ENCODE data around the gene DYNLL2.
"Not testable (repeated sequence)": the region's sequence is repeated elsewhere in the genome, so short reads cannot be mapped to it uniquely, and the experiment has no call there.

The DYNLL2 gene

DNA sequence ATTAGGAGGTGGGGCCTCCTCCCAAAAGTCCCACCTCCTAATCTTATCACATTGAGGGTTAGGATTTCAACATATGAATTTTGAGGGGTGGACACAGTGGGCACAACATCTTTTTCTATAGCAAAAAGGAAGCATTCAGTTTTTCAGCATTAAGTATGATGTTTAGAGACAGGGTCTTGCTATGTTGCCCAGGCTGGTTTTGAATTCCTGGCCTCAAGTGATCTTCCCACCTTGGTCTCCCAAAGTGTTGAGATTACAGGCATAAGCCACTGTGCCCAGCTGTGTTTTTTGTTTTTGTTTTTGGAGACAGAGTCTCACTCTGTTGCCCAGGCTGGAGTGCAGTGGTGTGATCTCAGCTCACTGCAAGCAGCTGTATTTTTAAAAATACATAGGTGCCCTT is 18.7 kb downstream of the DYNLL2 start:
- not testable (repeated sequence) for DNase-seq (ENCODE audit: low spot score)

DNA sequence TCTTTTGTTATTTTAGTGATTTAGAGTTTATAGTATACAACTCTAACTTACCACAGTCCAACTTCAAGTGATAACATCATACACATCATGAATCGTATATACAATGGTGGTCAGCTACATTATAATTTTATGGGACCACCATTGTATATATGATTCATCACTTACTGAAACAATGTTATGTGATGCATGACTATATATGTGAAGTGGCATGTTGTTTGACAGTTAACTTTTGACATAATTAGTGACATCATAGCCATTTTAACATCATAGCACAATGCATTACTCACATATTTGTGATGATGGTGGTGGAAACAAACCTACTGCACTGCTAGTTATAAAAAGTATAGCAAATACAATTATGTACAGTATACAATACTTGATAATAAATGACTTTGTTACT is 21.9 kb downstream of the DYNLL2 start:
- no peak for DNase-seq (ENCODE audit: low spot score)

DNA sequence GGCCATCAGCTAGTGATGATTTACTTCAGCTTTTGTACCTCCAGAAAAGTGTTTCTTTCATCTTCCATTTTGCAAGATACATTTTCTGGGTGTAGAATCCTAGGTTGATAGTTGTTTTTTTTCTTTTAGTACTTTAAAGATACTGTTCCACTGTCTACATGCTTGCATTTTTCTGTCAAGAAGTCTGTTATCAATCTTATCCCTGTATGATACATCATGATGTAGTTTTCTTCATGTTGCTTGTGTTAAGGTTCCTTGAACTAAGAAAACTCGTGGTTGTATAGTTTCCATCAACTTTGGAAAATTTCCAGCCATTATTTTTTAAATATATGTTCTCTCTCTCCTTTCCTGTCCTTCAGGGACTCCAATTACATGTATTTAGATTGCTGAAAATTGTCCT is 24.1 kb downstream of the DYNLL2 start:
- DNase-seq (ENCODE audit: low spot score) = no peak

DNA sequence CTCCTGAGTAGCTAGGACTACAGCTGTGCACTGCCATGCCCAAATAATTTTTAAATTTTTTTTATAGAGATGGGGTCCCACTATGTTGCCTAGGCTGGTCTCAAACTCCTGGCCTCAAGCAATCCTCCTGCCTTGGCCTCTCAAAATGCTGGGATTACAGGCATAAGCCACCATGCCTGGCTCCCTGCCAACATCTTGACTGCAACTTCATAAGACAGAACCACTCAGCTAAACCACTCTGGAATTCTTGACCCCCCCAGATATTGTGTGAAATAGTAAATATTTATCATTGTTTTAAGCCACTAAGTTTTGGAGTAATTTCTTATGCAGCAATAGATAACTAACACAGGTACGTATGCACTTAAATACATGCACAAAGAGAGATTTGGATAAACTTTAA is 26.0 kb downstream of the DYNLL2 start:
- DNase-seq (ENCODE audit: low spot score) = no peak

DNA sequence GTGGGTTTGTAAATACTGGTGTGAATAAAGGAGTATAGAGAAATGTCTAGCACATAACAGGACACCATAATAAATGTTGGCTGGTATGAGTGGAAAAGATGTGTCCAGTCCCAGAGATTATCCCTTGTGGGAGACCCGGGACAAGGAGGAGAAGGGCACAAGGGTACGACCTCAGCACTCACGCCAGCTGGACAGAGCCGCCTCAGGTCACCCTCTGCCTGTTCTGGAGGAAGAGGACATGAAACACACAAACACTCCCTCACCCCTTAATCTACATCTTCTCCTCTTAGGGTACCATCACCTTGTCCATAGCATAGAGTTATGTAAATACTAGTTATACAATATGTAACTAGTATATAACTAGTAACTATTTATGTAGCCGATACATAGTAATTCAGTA is 26.8 kb downstream of the DYNLL2 start:
- no peak for DNase-seq (ENCODE audit: low spot score)

DNA sequence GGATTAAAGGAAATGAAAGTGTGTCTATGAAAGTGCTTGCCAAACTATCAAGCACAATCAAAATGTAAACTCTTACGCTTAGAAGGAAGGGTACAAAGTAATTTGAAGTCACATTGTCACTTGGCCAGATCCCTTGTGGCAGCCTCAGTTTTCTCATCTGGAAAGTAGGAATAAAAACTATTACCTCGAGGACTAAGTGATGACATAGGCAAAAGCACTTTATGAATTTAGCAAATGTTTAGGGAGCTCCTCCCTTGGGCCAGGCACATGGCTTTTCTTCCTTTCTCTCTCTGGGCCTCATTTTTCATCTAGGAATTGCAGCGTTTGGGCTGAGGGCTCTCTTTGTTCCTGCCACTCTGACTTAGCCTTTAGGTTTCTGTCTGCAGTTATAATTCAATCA is 28.5 kb downstream of the DYNLL2 start:
- DNase-seq (ENCODE audit: low spot score) = no peak

DNA sequence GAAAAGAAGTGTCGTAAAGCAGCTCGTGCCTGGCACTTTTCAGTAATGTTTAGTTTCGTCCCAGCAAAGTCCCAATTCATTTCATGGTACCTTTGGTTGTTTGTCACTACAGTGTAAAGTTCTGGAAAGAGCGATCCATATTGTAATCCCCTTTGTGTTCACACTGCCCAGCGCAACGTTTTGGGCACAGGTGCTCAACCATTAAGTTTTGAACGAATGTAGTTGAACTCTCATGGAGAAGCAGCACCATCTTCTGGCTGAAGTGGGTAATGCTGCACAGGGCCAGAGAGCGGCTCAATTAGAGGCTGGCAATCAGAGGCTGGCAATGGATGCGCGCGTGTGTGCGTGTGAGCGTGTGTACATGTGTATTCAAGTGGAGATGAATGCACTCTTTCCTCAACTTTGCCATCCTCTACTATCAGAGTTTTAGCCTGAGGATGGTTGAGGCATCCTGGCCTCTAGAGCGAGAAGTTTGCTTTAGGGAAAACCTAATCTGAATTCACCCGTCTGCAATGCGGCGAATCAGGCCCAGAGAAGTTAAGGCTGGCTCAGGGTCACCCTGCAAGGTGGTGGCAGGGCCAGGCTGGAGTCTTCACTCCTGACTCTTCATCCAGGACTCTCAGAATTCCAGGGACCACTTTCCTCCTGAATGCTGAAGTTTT is 29.9 kb downstream of the DYNLL2 start:
- DNase-seq (ENCODE audit: low spot score) = peak; percentile 82

DNA sequence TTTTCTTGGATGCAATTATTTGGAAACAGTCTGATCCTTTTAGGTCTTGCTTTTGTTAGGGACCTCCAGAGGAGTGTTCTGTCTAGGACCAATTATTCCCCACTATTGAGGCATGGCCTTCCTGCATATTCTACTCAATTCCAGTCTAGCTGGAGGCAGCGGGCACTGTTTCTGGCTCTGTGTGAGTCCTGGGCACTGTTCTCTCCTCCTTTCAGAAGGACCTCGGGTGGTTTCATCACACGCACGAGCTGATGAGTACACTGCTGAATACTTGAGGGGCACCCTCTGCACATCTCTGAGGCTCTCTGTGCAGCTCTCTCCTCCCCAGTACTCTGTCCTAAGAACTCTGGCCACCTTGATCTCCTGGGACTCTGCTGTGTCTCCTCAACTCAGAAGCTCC is 30.7 kb downstream of the DYNLL2 start:
- DNase-seq (ENCODE audit: low spot score) = no peak

DNA sequence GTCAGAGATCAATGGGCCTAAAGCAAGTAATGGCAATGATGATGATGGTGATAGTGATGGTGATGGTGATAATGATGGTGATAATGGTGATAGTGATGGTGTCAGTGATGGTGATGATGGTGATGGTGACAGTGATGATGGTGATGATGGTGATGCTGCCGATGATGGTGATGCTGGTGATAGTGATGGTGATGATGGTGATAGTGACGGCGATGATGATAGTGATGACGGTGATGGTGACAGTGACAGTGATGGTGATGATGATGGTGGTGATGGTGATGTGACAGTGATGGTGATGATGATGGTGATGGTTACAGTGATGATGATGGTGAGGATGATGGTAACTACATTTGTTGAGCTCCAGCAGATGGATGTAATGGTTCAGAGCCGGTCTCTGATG is 34.2 kb downstream of the DYNLL2 start:
- no peak for DNase-seq (ENCODE audit: low spot score)

DNA sequence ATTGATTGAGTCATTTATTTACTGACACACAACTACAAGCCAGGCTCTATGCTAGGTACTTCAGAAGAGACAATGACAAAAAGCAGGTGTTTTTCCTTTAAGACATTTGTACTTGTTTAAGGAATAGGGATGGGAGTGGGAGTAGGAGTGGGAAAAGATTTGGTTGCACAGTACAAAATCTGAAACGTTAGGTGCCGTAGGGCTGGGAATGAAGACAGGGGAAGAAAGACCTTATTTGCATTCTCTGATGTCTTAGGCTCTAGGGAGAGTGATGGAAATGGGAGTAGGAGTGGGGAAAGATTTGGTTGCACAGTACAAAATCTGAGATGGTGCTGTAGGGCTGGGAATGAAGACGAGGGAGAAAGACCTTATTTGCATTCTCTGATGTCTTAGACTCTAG is 36.3 kb downstream of the DYNLL2 start:
- no peak for DNase-seq (ENCODE audit: low spot score)

DNA sequence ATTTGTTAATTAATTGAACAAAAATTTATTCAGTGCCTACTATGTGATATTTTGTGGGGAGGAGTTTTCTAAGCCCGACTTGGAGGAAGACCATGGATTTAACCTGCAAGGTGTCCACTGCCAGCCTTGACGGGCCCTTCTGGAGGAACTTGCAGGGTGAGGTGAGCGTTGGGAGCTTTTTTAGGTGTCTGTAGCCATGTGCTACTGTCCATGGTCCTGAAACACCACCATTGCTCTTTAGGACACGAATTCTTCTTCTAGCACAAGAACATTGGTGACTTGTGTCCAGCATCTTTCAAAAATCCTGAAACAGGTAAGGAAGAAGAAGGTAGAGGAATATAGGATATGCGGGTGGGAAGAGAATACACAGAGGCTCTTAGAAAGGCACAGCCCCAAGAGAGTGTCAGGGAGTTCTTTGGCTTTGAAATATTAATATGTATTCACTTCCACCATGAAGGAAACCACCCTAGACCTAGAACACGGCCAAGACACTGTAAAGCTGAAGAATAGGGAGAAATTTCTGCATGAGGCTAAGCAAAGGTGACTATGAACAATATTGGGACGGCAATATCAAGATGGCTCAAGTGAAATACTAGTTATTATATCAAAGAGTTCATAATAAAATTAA is 37.1 kb downstream of the DYNLL2 start:
- DNase-seq (ENCODE audit: low spot score) = peak; percentile 57

DNA sequence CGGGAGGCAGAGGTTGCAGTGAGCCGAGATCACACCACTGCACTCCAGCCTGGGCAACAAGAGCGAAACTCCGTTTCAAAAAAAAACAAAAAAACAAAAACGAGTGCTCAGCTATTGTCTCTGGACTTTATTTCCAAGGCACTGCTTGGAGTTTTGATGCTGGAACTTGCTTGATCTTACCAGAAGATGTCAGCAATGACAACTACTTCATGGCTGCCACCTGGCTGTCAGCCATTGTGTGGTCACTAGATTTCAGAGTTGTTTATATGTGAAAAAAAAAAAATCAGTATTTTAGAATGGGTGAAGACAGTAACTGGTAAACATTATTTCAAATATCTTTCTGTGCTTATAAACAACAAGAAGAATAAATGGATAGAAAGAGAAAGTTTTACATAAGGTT is 38.7 kb downstream of the DYNLL2 start:
- DNase-seq (ENCODE audit: low spot score) = no peak

DNA sequence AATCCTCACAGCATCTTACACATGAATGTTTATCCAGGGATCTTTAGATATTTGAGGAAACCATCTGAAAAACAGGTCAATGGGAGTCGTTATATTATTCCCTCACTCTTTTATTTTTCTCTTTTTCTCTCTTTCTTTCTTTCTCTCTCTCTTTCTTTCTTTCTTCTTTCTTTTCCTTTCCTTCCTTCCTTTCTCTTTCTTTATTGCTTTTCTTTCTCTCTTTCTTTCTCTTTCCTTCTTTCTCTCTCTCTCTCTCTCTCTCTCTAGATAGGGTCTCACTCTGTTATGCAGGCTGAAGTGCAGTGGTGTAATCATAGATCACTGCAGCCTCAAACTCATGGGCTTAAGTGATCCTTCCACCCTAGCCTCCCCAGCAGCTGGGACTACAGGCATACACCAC is 44.6 kb downstream of the DYNLL2 start:
- DNase-seq (ENCODE audit: low spot score) = no peak

DNA sequence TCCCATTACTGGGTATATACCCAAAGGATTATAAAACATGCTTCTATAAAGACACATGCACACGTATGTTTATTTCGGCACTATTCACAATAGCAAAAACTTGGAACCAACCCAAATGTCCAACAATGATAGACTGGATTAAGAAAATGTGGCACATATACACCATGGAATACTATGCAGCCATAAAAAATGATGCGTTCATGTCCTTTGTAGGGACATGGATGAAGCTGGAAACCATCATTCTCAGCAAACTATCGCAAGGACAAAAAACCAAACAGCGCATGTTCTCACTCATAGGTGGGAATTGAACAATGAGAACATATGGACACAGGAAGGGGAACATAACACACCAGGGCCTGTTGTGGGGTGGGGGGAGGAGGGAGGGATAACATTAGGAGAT is 49.5 kb downstream of the DYNLL2 start:
- not testable (repeated sequence) for DNase-seq (ENCODE audit: low spot score)

DNA sequence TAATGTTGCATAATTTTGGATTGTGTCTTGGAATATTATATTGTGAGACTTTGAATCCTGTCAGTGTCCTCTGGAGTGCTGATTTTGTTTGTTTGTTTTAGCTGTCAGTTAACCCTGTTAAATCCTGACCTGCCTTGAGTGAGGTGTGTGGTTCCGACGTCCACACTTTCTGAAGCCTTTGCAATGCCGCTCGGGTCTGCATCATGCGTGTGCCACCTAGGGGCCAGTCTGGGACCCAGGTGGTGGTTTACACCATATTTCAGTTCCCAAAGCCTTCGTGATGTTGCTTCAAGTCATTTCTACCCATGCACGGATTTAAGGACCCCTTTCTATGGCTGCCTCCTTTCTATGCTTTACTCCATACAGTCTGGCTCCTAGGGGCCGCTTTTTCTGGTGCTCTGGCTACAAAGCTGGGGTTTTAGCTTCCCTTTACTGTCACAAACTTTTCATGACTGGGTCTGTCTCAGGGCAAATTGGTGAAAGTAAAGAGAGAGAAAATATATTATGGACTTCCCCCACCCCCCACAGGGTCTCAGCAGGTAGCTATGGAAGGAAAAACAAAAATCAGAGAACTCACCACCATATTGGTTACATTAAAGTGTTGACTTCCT is 53.6 kb downstream of the DYNLL2 start:
- DNase-seq (ENCODE audit: low spot score) = no peak

DNA sequence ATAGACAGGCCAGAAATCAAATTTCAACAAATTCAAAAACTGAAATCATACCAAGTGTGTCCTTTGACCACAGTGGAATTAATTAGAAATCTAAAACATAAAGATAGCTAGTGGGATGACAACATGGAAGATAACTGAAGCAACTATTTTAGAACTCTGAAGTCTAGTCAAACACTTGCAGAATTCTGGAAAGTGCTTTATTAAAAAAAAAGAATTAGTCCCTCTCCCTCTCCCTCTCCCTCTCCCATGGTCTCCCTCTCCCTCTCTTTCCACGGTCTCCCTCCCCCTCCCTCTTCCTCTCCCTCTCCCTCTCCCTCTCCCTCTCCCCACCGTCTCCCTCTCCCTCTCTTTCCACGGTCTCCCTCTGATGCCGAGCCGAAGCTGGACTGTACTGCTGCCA is 58.3 kb downstream of the DYNLL2 start:
- no peak for DNase-seq (ENCODE audit: low spot score)

DNA sequence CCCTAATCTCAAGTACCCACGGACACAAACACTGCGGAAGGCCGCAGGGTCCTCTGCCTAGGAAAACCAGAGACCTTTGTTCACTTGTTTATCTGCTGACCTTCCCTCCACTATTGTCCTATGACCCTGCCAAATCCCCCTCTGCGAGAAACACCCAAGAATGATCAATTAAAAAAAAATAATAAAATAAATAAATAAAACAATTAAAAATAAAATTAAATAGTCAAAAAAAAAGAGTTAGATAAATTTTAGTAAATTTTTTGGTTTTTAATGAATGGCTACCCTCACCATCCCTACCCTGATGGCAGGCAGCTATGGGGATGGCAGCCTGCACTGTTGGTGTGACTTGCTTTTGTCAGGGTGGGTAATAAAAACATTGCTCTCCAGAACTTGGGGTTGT is 60.1 kb downstream of the DYNLL2 start:
- DNase-seq (ENCODE audit: low spot score) = not testable (repeated sequence)

DNA sequence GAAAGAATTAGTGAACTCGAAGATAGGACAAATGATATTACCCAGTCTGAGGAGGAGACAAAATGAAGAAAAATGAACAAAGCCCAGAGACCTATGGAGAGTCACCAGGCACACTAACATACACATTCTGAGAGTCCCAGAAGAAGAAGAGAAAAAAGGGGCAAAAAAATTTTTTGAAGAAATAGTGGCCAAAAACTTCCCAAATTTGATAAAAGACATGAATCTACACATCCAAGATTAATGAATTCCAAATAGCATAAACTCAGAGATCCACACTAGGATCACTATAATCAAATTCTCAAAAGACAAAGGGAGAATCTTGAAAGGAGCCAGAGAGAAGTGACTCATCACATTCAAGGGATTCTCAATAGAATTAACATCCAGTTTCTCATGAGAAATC is 61.6 kb downstream of the DYNLL2 start:
- DNase-seq (ENCODE audit: low spot score) = no peak

Data from AG20443 (cell line).